ENCODE measurements around the gene RHEBL1. TPM values are rescaled to one million over a fixed set of nuclear protein-coding genes. Genes with fewer than 3 reads are reported as not detected.

Gene RHEBL1
- total RNA-seq, 1 donor from 2014 or later, result not detected

GRCh38 chr12:49061157-49061650, 8.6 kb downstream of the RHEBL1 start:
- no peak for DNase-seq
- no peaks in the 10 kb centered on the region for H3K27me3 ChIP-seq (ENCODE audit: low read depth)
- peak overlapping the region; percentile 99 for H3K4me3 ChIP-seq
- H3K4me1 ChIP-seq, result peaks cover 59% of the 10 kb centered on the region
- H3K36me3 ChIP-seq, result no peaks in the 10 kb centered on the region
- no peak for TF ChIP-seq CTCF (IDR thresholded peaks at IDR 0.05; ENCODE audit: borderline replicate concordance)
- H3K27ac ChIP-seq (replicated peaks), result peak overlapping the region; percentile 100
- H3K9me3 ChIP-seq (replicated peaks), result no peaks in the 10 kb centered on the region
- intact Hi-C loops (cut with micrococcal nuclease), result loop anchor here (10.0 kb wide), 1 partner anchor 64 kb away; no protein-coding TSS in a partner anchor

- Histone ChIP-seq H3K9me3 (replicated peaks) (no peaks in the 10 kb centered on the region), H3K27ac (replicated peaks) (peak within 1 kb of the TSS; percentile 100), H3K36me3 (no peaks in the 10 kb centered on the region), H3K4me1 (peaks cover 66% of the 10 kb centered on the region), H3K27me3 (ENCODE audit: low read depth) (no peaks in the 10 kb centered on the region), H3K4me3 (peak within 1 kb of the TSS; percentile 99)
- intact Hi-C loops (cut with micrococcal nuclease), result loop anchor here (10.0 kb wide), 1 partner anchor 64 kb away; no protein-coding TSS in a partner anchor
- TF ChIP-seq CTCF (IDR thresholded peaks at IDR 0.05; ENCODE audit: borderline replicate concordance), result peak; percentile 56
- peak; percentile 93 for DNase-seq
Measured at GRCh38 chr12:49060237-49061156, 9.3 kb downstream of the RHEBL1 start, which contains the start of gene KMT2D. Gene KMT2D, minus strand, starts transcription at chr12:49060794. Its CDS starts 5,470 bp downstream, at chr12:49055324.

DNA sequence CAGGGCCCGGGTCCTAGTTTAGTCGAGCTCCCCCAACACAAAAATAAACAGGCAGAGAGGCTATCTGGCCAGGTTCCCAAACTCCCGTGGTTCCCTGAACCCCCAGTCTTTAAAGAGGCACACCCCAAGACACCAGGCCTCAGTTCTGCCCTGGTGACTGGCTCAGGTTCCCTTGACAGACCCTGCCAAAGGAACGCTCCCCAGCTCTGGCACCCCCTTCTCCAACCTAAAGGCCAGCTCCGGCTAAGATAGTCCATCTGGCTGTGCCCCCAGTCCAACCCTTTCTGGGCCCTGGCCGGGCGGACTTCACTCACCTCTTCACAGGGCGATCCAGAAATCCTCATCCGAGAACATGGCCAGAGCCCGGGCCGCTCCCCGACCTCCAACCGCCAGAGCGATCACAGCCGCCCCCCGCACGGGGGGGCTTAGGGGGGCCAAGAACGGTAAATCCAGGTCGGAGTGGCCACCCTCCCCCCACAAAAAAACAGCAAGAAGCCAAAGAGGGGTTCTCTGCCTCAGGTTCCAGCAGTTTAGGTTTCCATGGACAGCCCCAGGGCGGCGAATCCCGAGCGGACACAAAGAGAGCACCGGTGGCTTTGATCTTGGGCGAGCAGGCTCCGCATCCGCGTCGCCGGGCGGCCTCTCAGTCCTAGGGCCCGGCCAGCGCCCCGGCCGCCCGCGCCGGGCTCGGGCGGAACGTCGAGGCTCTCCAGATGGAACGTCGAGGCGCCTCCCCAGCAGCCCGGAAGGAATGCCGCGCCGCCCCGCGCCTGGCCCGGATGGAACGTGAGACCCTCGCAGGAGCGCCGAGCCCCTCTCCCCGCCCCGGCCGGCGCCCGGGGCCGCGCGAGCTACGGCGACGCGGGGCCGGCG, 10.2 kb downstream of the RHEBL1 start:
- no peak for DNase-seq
- Histone ChIP-seq H3K27me3 (ENCODE audit: low read depth) (no peaks in the 10 kb centered on the region), H3K4me1 (peaks cover 75% of the 10 kb centered on the region), H3K4me3 (peak overlapping the region; percentile 99), H3K36me3 (peaks cover 4% of the 10 kb centered on the region), H3K27ac (replicated peaks) (peak overlapping the region; percentile 100), H3K9me3 (replicated peaks) (no peaks in the 10 kb centered on the region)
- no peak for TF ChIP-seq CTCF (IDR thresholded peaks at IDR 0.05; ENCODE audit: borderline replicate concordance)
- intact Hi-C loops (cut with micrococcal nuclease), result loop anchor here (10.0 kb wide), 1 partner anchor 65 kb away; no protein-coding TSS in a partner anchor

GRCh38 chr12:49059045-49059298, 10.8 kb downstream of the RHEBL1 start:
- no peaks in the 10 kb centered on the region for H3K9me3 ChIP-seq (replicated peaks)
- no peak for TF ChIP-seq CTCF (IDR thresholded peaks at IDR 0.05; ENCODE audit: borderline replicate concordance)
- H3K27ac ChIP-seq (replicated peaks), result peak overlapping the region; percentile 100
- H3K4me1 ChIP-seq, result peaks cover 74% of the 10 kb centered on the region
- H3K36me3 ChIP-seq, result peaks cover 9% of the 10 kb centered on the region
- no peaks in the 10 kb centered on the region for H3K27me3 ChIP-seq (ENCODE audit: low read depth)
- DNase-seq, result no peak
- H3K4me3 ChIP-seq, result peak overlapping the region; percentile 99
- intact Hi-C loops (cut with micrococcal nuclease), result no loop called here

DNA sequence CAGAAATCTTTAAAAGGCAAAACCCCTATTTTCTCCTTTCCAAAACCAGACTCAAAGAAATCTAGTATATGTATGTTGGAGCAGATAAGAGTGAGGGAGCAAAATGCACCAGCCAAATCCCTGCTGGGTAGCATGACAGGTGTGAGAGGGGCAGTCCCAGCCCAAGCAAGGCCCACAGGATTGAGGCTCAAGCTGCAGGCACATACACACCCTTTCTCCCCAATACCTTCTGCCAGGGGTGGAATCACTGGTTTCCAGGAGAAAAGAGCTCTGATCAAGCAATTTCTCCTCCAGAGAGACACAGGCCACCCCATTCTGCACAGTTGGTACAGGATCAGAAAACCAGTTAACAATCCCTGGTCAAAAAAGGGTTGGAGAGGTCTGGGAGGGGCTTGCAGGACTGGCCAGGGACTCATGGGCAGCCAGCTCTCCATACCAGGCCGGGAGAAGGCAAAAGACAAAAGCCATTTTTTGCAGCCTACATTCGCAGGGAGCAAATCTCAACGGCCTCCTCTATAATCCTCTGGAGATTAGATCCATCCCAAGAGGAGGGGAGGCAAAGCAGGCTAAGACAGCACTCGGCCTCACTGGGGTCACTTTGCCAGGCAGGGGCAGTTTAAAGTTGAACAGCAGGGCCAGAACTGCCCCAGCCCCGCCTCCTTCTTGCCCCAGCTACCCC, 11.3 kb downstream of the RHEBL1 start:
- no peak for TF ChIP-seq CTCF (IDR thresholded peaks at IDR 0.05; ENCODE audit: borderline replicate concordance)
- peak overlapping the region; percentile 99 for H3K4me3 ChIP-seq
- H3K4me1 ChIP-seq, result peaks cover 74% of the 10 kb centered on the region
- H3K27ac ChIP-seq (replicated peaks), result peak overlapping the region; percentile 100
- H3K36me3 ChIP-seq, result peaks cover 14% of the 10 kb centered on the region
- H3K9me3 ChIP-seq (replicated peaks), result no peaks in the 10 kb centered on the region
- H3K27me3 ChIP-seq (ENCODE audit: low read depth), result no peaks in the 10 kb centered on the region
- DNase-seq, result no peak
- intact Hi-C loops (cut with micrococcal nuclease), result no loop called here

All from left ventricle myocardium inferior (tissue), 1 donor.